ENCODE measurements around the gene NCOA1. TPM values are rescaled to one million over a fixed set of nuclear protein-coding genes. Genes with fewer than 3 reads are reported as not detected.

NCOA1 gene
- total RNA-seq, 2 experiments from 2014 or later = 35.5 to 40.6 TPM

- no peak for TF ChIP-seq CTCF (IDR thresholded peaks at IDR 0.05)
- Mint-ChIP-seq H3K27ac (no peak overlapping the region), H3K9me3 (no peaks in the 10 kb centered on the region), H3K4me1 (ENCODE audit: low read depth) (no peaks in the 10 kb centered on the region), H3K27me3 (no peaks in the 10 kb centered on the region), H3K36me3 (ENCODE audit: low read depth) (peaks cover 48% of the 10 kb centered on the region), H3K4me3 (no peak overlapping the region)
- DNase-seq = no peak
- intact Hi-C loops (cut with DNase I, micrococcal nuclease) = no loop called here
- H3K27ac ChIP-seq (ENCODE audit: low read depth in 1 of 2, low read length in 2 of 2) = no peak overlapping the region
- H3K27me3 ChIP-seq (ENCODE audit: control insufficient read depth in 1 of 2, insufficient read depth in 2 of 2, low read length in 2 of 2) = no peaks in the 10 kb centered on the region
- CTCF ChIA-PET = no interaction called here
- H3K4me3 ChIP-seq (ENCODE audit: low read length) = no peak overlapping the region
- POLR2A ChIA-PET = no interaction called here
- no peaks in the 10 kb centered on the region for H3K9me3 ChIP-seq (ENCODE audit: control insufficient read depth in 1 of 2, insufficient read depth in 1 of 2, low read length in 2 of 2)
- no peaks in the 10 kb centered on the region for H3K4me1 ChIP-seq (ENCODE audit: insufficient read depth, low read length)
- peaks cover 20% of the 10 kb centered on the region for H3K36me3 ChIP-seq (ENCODE audit: insufficient read depth, low read length)
- ATAC-seq (ENCODE audit: poor library complexity) = no peak
Measured at GRCh38 chr2:24697792-24698191, 206.7 kb downstream of the NCOA1 start.

- Histone ChIP-seq H3K9me3 (ENCODE audit: control insufficient read depth in 1 of 2, insufficient read depth in 1 of 2, low read length in 2 of 2) (no peaks in the 10 kb centered on the region), H3K27me3 (ENCODE audit: control insufficient read depth in 1 of 2, insufficient read depth in 2 of 2, low read length in 2 of 2) (no peaks in the 10 kb centered on the region), H3K36me3 (ENCODE audit: insufficient read depth, low read length) (peaks cover 21% of the 10 kb centered on the region), H3K4me1 (ENCODE audit: insufficient read depth, low read length) (no peaks in the 10 kb centered on the region), H3K27ac (ENCODE audit: low read depth in 1 of 2, low read length in 2 of 2) (no peak overlapping the region), H3K4me3 (ENCODE audit: low read length) (no peak overlapping the region)
- Mint-ChIP-seq H3K9me3 (no peaks in the 10 kb centered on the region), H3K27ac (no peak overlapping the region), H3K4me1 (ENCODE audit: low read depth) (no peaks in the 10 kb centered on the region), H3K4me3 (no peak overlapping the region), H3K36me3 (ENCODE audit: low read depth) (peaks cover 56% of the 10 kb centered on the region), H3K27me3 (no peaks in the 10 kb centered on the region)
- intact Hi-C loops (cut with DNase I, micrococcal nuclease) = no loop called here
- ChIA-PET POLR2A (no interaction called here), CTCF (no interaction called here)
- DNase-seq (no peak), ATAC-seq (ENCODE audit: poor library complexity) (no peak)
- no peak for TF ChIP-seq CTCF (IDR thresholded peaks at IDR 0.05)
Measured at GRCh38 chr2:24702800-24703199, 211.7 kb downstream of the NCOA1 start.

DNA sequence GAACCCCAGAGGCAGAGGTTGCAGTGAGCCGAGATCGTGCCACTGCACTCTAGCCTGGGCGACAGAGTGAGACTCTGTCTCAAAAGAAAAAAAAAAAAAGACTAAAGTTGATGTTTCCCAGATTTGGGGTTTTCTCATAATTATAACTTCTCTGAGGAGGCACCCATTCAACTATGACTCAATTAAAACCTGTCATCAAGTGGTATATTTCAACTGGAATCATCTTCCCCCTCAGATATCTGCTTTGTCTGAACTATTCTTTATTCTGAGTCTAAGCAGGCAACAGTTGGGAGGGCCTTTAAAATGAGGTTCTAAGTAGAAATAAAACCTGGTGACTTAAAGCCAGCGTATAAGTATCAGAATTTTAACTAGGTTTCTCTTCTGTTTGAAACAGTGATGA is 213.6 kb downstream of the NCOA1 start:
- Histone ChIP-seq H3K4me3 (ENCODE audit: low read length) (no peak overlapping the region), H3K27ac (ENCODE audit: low read depth in 1 of 2, low read length in 2 of 2) (no peak overlapping the region), H3K27me3 (ENCODE audit: control insufficient read depth in 1 of 2, insufficient read depth in 2 of 2, low read length in 2 of 2) (no peaks in the 10 kb centered on the region), H3K4me1 (ENCODE audit: insufficient read depth, low read length) (no peaks in the 10 kb centered on the region), H3K36me3 (ENCODE audit: insufficient read depth, low read length) (peaks cover 27% of the 10 kb centered on the region), H3K9me3 (ENCODE audit: control insufficient read depth in 1 of 2, insufficient read depth in 1 of 2, low read length in 2 of 2) (no peaks in the 10 kb centered on the region)
- intact Hi-C loops (cut with DNase I, micrococcal nuclease) = no loop called here
- Mint-ChIP-seq H3K27me3 (no peaks in the 10 kb centered on the region), H3K4me3 (no peak overlapping the region), H3K4me1 (ENCODE audit: low read depth) (no peaks in the 10 kb centered on the region), H3K9me3 (no peaks in the 10 kb centered on the region), H3K27ac (no peak overlapping the region), H3K36me3 (ENCODE audit: low read depth) (peaks cover 57% of the 10 kb centered on the region)
- DNase-seq = no peak
- ChIA-PET POLR2A (no interaction called here), CTCF (no interaction called here)
- ATAC-seq (ENCODE audit: poor library complexity) = no peak
- no peak for TF ChIP-seq CTCF (IDR thresholded peaks at IDR 0.05)

All from CD4-positive, alpha-beta T cell (primary cell).